Gastrocnemius medialis (tissue), 4 donors: Measurements from ENCODE around the gene UBE3A. TPM values are rescaled to one million over a fixed set of nuclear protein-coding genes. Genes with fewer than 3 reads are reported as not detected.
"Not testable (repeated sequence)": the region's sequence is repeated elsewhere in the genome, so short reads cannot be mapped to it uniquely, and the experiment has no call there.

Experiments used
- ATAC-seq, 2 donors: fragments of 150-250 bp; one replicate each; pipeline ENCODE4 v1.9.1; 2016
- DNase-seq, 2 donors: peaks; one replicate each; pipeline ENCODE4 v3.0.0-alpha.2; 2019
- H3K27ac ChIP-seq, 4 donors: fragments of 200-600 bp; sonication (generic); 1 replicate in 1 of 4; 2 replicates in 3 of 4; pipeline ENCODE4 v1.5.1; 2016 to 2018; ENCODE audit warnings: mild to moderate bottlenecking in 2 of 4, moderate library complexity in 1 of 4
- H3K27me3 ChIP-seq, 3 donors: fragments of 200-600 bp; sonication (generic) in 2 of 3; 1 replicate in 1 of 3; 2 replicates in 2 of 3; pipeline versions ENCODE4 v1.5.1 to v1.6.0; 2016 to 2019; ENCODE audit warnings: mild to moderate bottlenecking in 1 of 3, moderate library complexity in 1 of 3
- H3K36me3 ChIP-seq, 2 donors: fragments of 200-600 bp; sonication (generic) in 1 of 2; one replicate each; pipeline ENCODE4 v1.5.1; 2017 to 2018
- H3K4me1 ChIP-seq, 2 donors: fragments of 200-600 bp; sonication (generic) in 1 of 2; one replicate each; pipeline ENCODE4 v1.5.1; 2016 to 2017; ENCODE audit warnings: mild to moderate bottlenecking in 2 of 2
- H3K4me3 ChIP-seq, 4 donors: fragments of 200-600 bp; sonication (generic) in 3 of 4; 1 replicate in 1 of 4; 2 replicates in 3 of 4; pipeline ENCODE4 v1.5.1; 2016 to 2019; ENCODE audit warnings: mild to moderate bottlenecking in 2 of 4
- H3K9me3 ChIP-seq, 3 donors: fragments of 200-600 bp; sonication (generic) in 2 of 3; 1 replicate in 1 of 3; 2 replicates in 2 of 3; pipeline ENCODE4 v1.5.1; 2016 to 2019
- CTCF ChIP-seq, 5 experiments: fragments of 450-650 bp in 3 of 5; fragments of 200-600 bp in 2 of 5; sonication (generic) in 2 of 5; IDR thresholded peaks in 4 of 5; conservative IDR thresholded peaks in 1 of 5; 1 replicate in 4 of 5; 2 replicates in 1 of 5; pipeline ENCODE4 v1.5.1; 2016 to 2019; ENCODE audit warnings: antibody characterized with exemption in 5 of 5, mild to moderate bottlenecking in 3 of 5, moderate library complexity in 3 of 5
- POLR2A ChIP-seq, 2 donors: fragments of 450-650 bp; IDR thresholded peaks; one replicate each; pipeline ENCODE4 v1.6.1; 2017; ENCODE audit warnings: antibody characterized with exemption in 2 of 2, mild to moderate bottlenecking in 2 of 2, moderate library complexity in 2 of 2
- in situ Hi-C, 4 donors: fragments of 200-750 bp; cut with MboI; loops; one replicate each; pipeline versions ENCODE4 v1.15.0 to v1.8.0; 2017; ENCODE audit warnings: low sequenced_read_pairs in 4 of 4
- intact Hi-C: fragments of 100-400 bp; cut with DNase I; formaldehyde crosslinking; loops from one replicate; pipeline ENCODE4 v1.15.1; 2023; ENCODE audit warnings: low total_unique reads
- total RNA-seq, 4 donors: library from RNA; depleted of rRNA; stranded (reverse); fragments of >200 nt; gene quantifications; one replicate each; pipeline versions ENCODE4 v1.1.0 to v1.2.3, GENCODE V29; 2016

Gene UBE3A
- total RNA-seq, 4 donors from 2014 or later, result 107 to 154 (median 130) TPM

GRCh38 chr15:25415217-25415616, 23.6 kb downstream of the UBE3A start:
- no peak overlapping the region for H3K4me3 ChIP-seq
- no peak overlapping the region for H3K27ac ChIP-seq
- TF ChIP-seq CTCF (IDR thresholded peaks at IDR 0.05 in 4 of 5, conservative IDR thresholded peaks at IDR 0.05 in 1 of 5) (no peak), POLR2A (IDR thresholded peaks at IDR 0.05) (no peak)
- no peaks in the 10 kb centered on the region for H3K27me3 ChIP-seq
- H3K36me3 ChIP-seq, result no peaks in the 10 kb centered on the region
- DNase-seq, result no peak
- intact Hi-C loops, result no loop called here
- ATAC-seq, result no peak
- no peaks in the 10 kb centered on the region for H3K9me3 ChIP-seq
- in situ Hi-C loops, result loop anchor here in 1 of 4 donors (10.0 kb wide), 1 partner anchor 50 kb away; no protein-coding TSS in a partner anchor
- peaks cover 44 to 56% of the 10 kb centered on the region in 2 donors for H3K4me1 ChIP-seq

- no peak for DNase-seq
- peak overlapping the region; percentile 24 to 70 (median 42) for H3K27ac ChIP-seq
- in situ Hi-C loops (loop anchor here in 1 of 4 donors (10.0 kb wide), 1 partner anchor 46 kb away; no protein-coding TSS in a partner anchor), intact Hi-C loops (no loop called here)
- TF ChIP-seq CTCF (IDR thresholded peaks at IDR 0.05 in 4 of 5, conservative IDR thresholded peaks at IDR 0.05 in 1 of 5) (no peak), POLR2A (IDR thresholded peaks at IDR 0.05) (no peak)
- H3K4me1 ChIP-seq, result peaks cover 60 to 75% of the 10 kb centered on the region in 2 donors
- no peaks in the 10 kb centered on the region for H3K9me3 ChIP-seq
- H3K4me3 ChIP-seq, result no peak overlapping the region
- no peak for ATAC-seq
- no peaks in the 10 kb centered on the region for H3K36me3 ChIP-seq
- no peaks in the 10 kb centered on the region for H3K27me3 ChIP-seq
These were observed 28.2 kb downstream of the UBE3A start for GRCh38 chr15:25410649-25411048.

GRCh38 chr15:25409731-25410130, 29.1 kb downstream of the UBE3A start:
- ATAC-seq, intact Hi-C loops: not testable (repeated sequence)
- H3K4me1 ChIP-seq, result peaks cover 51 to 70% of the 10 kb centered on the region in 2 donors

GRCh38 chr15:25408929-25409328, 29.9 kb downstream of the UBE3A start:
- no peaks in the 10 kb centered on the region for H3K27me3 ChIP-seq
- no peaks in the 10 kb centered on the region for H3K9me3 ChIP-seq
- in situ Hi-C loops (no loop called here), intact Hi-C loops (no loop called here)
- TF ChIP-seq CTCF (IDR thresholded peaks at IDR 0.05 in 4 of 5, conservative IDR thresholded peaks at IDR 0.05 in 1 of 5), result no peak
- TF ChIP-seq POLR2A (IDR thresholded peaks at IDR 0.05), result no peak
- H3K36me3 ChIP-seq, result peaks cover 0 to 13% of the 10 kb centered on the region in 2 donors
- ATAC-seq (no peak), DNase-seq (no peak)
- H3K27ac ChIP-seq, result peak overlapping the region; percentile 52 to 70 (median 58)
- H3K4me3 ChIP-seq, result no peak overlapping the region
- H3K4me1 ChIP-seq, result peaks cover 45 to 65% of the 10 kb centered on the region in 2 donors

More at GRCh38 chr15:25409731-25410130, 29.1 kb downstream of the UBE3A start:
- H3K4me3 ChIP-seq, DNase-seq, H3K9me3 ChIP-seq, H3K36me3 ChIP-seq, H3K27me3 ChIP-seq: not testable (repeated sequence)
- in situ Hi-C loops, result loop anchor here in 1 of 4 donors (10.0 kb wide), 1 partner anchor 45 kb away; no protein-coding TSS in a partner anchor
- peak overlapping the region; percentile 52 to 70 (median 58) for H3K27ac ChIP-seq

GRCh38 chr15:25408428-25408827, 30.4 kb downstream of the UBE3A start:
- DNase-seq, result no peak
- ATAC-seq, result peak; percentile 65 to 87
- Histone ChIP-seq H3K4me1 (peaks cover 45 to 60% of the 10 kb centered on the region in 2 donors), H3K36me3 (peaks cover 0 to 18% of the 10 kb centered on the region in 2 donors), H3K27me3 (no peaks in the 10 kb centered on the region), H3K9me3 (no peaks in the 10 kb centered on the region), H3K27ac (peak overlapping the region; percentile 52 to 70 (median 58)), H3K4me3 (no peak overlapping the region)
- in situ Hi-C loops, result no loop called here
- TF ChIP-seq CTCF (IDR thresholded peaks at IDR 0.05 in 4 of 5, conservative IDR thresholded peaks at IDR 0.05 in 1 of 5), result no peak
- no peak for TF ChIP-seq POLR2A (IDR thresholded peaks at IDR 0.05)
- intact Hi-C loops, result no loop called here
